Mammary epithelial cell (primary cell): ENCODE results near the gene TUBB3.

ENCODE experiments used
- EZH2 ChIP-seq: IDR thresholded peaks from 2 replicates; pipeline ENCODE4 v1.6.1; 2012; ENCODE audit warnings: low read length, inconsistent platforms, borderline replicate concordance
- TF ChIP-seq, protein P1 (sequence below), 2 donors: IDR thresholded peaks in 1 of 2; conservative IDR thresholded peaks in 1 of 2; 2 replicates each; pipeline ENCODE4 v1.5.1; 2011 to 2012; ENCODE audit warnings: inconsistent platforms in 2 of 2, low read length in 2 of 2, mild to moderate bottlenecking in 2 of 2, control low read depth in 1 of 2, low read depth in 1 of 2; ENCODE audit not compliant: insufficient read depth in 1 of 2; ENCODE audit errors: extremely low read depth in 1 of 2

DNA sequence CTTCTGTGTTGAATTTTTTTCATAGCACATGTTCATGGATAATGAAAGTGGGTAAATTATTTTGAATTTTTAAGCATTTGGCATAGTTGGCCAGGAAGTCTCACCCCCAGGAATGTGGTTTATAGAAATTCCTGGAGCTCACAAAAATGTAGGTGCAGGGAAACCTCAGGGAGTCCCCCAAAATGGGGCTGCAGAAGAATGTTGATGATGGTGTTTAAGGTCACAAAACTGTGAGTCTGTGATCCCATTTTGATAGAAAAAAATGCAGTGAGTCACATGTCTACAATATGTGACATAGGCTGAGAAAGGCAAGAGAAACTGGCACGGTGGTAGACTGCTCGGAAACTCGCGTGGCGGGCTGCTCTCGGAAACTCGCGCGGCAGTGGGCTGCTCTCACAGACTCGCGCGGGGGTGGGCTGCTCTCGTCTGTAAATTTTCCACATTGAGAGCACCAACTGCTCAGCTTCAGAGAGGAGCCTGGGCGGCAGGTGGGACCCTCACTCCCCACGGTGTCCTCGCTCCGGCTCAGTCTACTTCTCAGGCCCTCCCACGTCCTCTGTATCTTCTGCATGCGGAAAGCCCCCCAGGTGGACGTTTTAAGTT is 23.2 kb upstream of the TUBB3 start:
- TF ChIP-seq, protein P1, sequence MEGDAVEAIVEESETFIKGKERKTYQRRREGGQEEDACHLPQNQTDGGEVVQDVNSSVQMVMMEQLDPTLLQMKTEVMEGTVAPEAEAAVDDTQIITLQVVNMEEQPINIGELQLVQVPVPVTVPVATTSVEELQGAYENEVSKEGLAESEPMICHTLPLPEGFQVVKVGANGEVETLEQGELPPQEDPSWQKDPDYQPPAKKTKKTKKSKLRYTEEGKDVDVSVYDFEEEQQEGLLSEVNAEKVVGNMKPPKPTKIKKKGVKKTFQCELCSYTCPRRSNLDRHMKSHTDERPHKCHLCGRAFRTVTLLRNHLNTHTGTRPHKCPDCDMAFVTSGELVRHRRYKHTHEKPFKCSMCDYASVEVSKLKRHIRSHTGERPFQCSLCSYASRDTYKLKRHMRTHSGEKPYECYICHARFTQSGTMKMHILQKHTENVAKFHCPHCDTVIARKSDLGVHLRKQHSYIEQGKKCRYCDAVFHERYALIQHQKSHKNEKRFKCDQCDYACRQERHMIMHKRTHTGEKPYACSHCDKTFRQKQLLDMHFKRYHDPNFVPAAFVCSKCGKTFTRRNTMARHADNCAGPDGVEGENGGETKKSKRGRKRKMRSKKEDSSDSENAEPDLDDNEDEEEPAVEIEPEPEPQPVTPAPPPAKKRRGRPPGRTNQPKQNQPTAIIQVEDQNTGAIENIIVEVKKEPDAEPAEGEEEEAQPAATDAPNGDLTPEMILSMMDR (conservative IDR thresholded peaks at IDR 0.05 in 1 of 2, IDR thresholded peaks at IDR 0.05 in 1 of 2; ENCODE audit: extremely low read depth in 1 of 2, insufficient read depth in 1 of 2, low read depth in 1 of 2, low read length in 2 of 2), result no peak
- no peak for TF ChIP-seq EZH2
